Stimulated activated CD4-positive, alpha-beta T cell treated with anti-CD3 and anti-CD28 coated beads, TNF-alpha, amount 100 ng/mL, for 48 hours (primary cell): ENCODE measurements around the gene CACNA1C.

Experiments
- DNase-seq, 3 donors: peaks; one replicate each; pipeline ENCODE4 v3.0.0-alpha.2; 2020; ENCODE audit warnings: low read depth in 3 of 3

Gene CACNA1C

DNA sequence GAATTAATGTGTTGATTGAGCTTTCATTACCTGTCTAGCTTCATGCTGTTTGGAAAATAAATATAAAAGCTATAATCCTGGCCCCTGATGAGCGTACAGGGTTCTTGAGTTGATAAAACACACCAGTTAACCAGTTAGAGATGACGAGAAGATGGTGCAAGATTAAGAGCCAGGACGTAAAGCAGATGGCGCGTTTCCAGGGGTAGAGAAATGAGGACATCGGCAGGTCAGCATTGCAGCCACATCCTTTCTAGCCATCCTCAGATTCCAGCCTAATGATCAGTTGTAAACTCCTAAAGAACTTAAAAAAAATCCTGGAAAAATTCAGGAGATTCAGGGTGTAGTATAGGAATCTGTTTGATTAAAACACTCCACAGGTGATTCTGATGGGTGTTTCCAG lies 203.7 kb downstream of the CACNA1C start:
- no peak for DNase-seq

DNA sequence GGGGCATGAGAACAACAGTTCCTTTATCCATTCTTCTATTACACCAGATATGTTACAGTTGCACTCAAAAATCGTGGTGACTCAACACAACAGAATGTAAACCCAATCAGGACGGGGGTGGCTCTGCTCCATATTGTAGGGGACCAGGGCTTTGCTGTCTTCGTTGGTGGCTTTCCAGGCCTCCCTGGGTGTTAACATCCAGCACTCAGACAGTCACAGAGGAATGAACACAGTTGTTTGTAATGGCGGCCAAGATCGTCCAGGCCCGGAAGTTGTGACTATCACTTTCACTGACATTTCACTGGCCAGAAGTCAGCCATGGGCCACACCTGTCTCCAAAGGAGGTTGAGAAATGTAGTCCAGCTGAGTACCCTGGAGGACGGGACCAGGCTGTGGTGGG lies 204.1 kb downstream of the CACNA1C start:
- DNase-seq, result no peak

DNA sequence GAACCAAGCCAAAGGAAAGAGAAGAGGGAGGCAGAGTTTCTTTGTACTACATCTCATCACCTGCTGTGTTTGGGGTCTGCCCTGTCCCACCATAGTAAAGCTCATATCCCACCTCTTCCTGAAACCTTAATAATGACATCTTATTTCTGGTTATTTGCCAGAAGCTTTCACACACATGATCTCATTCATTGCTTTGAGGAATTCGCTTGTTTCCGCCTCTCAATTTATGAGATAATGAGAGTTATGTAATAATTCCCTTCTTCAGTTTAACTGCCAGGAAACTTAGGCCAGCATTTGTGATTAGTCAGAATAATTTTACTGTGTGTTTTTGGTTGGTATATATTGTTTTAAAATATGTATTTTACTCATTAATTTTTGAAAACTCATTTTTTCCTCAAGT lies 205.2 kb downstream of the CACNA1C start:
- DNase-seq, result no peak

DNA sequence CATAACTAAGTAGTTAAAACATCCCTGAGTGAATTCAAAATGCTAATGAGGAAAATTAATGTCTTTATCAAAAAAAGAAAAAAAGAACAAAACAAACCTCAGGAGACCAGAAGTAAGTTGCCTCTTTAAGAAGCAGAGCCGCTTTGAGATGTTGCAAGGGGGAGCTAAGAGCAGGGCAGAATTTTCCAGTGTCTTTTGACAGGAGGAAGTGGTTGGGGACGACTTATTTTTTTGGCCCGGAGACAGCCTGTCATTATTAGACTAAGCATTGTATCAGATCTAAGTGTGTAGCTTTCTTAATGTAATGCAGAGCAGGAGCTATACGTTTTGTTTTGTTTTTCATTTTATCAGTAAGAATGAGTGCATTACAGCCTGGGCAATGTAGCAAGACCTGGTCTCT lies 206.6 kb downstream of the CACNA1C start:
- no peak for DNase-seq

DNA sequence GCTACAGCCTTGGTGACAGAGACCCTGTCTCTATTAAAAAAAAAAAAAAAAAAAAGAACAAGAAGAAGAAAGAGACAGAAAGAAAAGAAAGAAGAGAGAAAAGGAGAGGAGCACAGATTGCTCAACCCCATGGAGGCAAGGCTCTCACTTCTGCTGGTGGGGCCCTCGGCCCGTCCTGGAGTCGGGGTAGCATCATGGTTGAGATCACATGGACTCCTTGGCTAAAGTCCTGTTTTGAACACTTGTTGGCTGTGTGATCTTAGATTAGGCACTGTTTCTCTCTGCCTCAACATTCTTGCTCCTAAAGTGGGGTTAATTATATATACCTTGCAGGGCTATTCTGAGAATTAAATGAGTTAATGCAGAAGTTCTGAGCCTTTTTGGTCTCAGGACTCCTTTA lies 207.7 kb downstream of the CACNA1C start:
- DNase-seq, result no peak

DNA sequence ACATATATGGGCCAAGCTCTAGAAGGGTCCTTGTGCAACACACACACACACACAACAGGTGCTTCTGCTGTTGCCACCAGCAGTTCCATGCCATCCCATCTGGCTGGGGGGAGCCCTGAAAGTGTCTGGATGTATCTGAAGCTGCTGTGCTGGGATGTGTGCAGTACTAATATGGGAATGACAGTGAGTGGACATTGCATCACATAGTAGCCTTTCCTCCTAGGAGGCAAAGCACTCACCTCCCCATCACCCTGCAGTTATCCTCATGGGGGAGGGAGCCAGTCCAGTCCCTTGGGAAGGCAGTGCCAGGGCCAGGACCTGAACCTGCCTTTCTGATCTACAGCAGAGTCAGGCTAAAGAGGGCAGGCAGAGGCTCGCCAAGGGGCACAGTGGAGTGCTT lies 208.9 kb downstream of the CACNA1C start:
- DNase-seq, result no peak

DNA sequence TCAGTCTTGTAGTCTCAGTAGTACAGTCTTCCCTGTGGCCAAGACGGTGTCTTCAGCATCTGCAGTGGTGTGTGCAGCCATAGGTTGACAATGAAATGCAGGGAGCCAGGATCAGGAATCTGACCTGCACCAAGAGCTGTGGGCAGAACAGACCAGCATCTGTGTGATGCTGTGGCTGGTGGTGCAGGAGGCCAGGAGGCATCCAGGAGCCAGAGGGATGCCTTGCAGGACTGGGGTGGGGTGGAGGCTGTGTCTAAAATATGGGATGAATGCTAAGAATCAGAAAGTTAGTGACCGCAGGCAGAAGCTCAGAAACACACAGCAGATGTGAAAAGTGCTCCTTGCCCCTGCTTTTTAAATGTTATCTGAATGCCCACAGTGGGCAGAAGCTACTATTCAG lies 209.7 kb downstream of the CACNA1C start:
- DNase-seq, result no peak

DNA sequence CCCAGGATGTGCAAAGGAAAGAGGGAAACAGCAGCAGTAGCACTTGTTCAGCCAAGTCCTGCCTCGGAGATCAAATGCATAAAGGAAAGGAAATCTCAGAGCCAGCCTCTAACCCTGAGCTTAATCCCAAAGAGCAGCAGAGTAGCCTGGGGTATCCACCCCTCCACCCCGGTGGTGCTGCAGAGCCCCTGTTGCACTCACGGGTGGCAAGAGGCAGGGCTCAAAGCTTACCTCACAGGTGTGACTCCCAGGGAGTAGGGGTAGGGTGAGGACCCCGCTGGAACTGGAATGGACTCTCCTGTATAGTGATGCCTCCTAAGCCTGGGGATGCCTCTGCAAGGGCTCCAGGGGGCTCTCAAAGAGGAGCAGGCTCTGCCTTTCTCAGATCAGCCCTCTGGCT lies 211.1 kb downstream of the CACNA1C start:
- no peak for DNase-seq

DNA sequence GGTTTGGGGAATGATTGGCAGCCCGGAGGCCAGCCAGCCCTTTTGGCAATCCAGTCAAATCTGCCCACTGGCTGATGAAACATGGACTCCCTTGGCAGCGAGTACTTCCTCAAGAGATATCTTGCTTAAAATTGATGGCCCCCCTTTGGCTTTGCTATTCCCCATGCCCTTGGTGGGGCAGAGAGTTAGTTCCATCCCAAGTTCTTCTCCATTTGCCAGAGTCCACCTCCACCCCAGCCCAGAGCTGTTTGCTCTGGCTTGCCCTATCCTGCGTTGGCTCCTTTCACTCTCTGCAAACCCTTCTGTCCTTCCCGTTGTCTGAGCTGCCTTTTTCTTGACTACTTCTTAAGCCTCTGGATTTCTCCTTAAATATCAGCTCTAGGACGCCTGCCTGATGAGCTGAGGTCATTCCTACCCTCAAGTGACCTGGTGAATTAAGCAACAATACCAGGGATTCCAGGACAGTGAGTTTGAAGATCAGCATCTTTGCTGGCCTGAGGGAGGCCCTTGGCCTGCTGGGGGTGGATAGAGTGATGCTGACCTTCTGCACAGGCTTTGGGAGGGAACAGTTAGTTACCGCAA lies 212.0 kb downstream of the CACNA1C start:
- no peak for DNase-seq

DNA sequence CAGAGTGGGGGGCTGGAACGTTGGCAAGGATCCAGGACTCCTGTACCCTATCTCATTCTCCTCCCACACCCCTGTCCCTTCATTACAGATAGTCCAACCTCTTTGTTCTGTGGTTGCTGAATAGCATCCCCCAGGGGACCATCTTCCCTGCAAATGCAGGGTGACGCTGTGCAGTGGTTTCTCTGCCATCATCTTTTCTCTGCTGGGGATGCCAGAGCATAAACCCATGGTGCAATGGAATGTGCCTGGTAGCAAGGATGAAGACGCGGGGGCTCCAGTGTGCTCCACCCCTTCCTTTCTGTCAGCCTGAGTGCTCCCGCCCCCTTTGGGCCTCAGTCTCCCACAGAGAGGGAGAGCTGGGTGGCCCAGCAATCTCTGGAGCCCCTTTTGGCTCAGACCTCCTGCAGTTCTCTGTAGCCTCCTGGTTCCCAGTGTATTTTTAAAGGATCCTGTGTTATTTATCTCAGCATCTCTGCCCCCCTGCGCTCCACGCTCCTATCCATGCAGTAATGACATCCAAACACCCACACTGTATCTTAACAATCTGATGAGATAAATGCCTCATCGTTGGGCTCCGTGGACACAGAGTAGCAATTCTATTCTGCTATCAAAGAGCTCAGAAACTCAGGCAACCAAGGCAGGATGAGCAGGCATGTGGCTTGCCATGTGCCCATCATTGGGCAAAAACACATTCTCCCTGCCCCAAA lies 212.8 kb downstream of the CACNA1C start:
- no peak for DNase-seq

DNA sequence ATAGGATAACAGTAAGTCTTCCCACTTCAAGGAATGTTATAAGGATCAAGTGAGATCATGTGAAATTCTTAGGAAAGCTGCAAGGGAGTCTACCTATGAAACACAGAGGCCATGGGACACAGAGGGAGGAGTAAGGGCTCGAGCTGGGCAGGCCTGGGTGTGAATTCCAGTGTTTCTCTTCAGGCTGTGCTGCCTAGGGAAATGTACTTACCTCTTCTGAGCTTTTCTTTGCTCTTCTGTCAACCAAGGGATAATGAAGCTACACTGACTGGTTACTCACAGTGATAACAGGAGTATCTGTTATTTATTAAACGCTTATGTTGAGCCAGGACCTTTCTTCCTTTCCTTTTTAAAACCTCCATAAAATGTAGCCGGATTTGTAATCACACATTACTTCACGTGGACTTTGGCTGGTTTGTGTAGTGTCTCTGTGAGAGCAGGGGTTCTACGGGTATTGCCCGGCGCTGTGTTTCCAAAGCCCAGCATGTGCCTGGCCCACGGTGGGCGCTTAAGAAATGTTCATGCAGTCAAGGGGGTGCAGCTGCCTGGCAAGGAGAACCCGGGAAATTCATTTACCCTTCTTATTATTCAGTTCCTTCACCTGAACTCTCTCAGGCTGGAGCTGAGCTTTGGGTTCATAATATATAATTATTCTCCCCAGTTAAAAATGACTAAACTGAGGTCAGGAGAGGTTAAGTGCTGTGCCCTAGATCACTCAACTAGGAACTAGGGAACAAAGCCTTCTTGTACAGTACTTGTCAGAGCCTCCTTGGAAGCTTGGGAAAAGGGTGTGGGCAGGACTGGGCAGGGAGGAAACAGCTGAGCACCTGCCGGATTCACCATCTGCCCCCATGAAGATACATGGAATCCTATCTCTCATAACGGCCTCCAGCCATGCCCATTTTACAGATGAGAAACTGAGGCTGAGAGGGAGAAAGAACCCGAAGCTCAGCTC lies 214.2 kb downstream of the CACNA1C start:
- no peak for DNase-seq

DNA sequence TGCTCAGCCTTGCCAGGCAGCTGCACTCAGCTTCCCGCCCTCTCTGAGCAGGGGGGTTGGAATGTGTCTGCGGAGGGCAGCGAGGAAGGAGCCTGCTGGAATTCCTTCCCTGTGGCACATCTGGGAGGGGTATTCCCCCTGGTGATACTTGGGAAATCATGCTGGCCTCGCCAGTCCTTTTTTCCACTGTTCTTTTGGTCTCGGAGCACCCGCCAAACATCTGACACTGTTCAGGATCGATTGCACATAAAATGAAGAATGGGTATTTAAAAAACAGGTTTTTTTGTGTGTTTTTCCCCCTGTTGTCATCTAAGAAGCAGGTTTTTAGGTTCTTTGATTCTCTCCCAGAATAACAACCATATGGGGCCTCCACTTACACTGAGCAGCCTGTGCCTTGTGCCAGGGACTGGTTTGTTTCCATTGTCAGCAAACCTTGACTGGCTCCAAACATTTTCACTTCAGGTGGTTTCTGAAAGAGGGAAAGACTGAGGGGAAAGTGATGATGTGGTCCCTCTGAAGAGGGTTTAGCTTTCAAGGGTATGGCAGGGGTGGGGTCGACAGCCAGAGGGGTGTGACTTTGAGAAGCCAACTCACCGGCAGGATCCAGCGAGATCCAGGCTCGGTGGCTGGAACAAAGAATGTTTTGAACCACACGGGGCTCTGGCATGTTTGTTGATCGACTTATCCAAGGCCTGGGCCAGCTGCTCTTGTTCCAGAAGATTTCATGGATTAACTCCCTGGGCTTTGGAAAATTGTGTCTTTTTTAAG lies 215.1 kb downstream of the CACNA1C start:
- DNase-seq, result no peak

DNA sequence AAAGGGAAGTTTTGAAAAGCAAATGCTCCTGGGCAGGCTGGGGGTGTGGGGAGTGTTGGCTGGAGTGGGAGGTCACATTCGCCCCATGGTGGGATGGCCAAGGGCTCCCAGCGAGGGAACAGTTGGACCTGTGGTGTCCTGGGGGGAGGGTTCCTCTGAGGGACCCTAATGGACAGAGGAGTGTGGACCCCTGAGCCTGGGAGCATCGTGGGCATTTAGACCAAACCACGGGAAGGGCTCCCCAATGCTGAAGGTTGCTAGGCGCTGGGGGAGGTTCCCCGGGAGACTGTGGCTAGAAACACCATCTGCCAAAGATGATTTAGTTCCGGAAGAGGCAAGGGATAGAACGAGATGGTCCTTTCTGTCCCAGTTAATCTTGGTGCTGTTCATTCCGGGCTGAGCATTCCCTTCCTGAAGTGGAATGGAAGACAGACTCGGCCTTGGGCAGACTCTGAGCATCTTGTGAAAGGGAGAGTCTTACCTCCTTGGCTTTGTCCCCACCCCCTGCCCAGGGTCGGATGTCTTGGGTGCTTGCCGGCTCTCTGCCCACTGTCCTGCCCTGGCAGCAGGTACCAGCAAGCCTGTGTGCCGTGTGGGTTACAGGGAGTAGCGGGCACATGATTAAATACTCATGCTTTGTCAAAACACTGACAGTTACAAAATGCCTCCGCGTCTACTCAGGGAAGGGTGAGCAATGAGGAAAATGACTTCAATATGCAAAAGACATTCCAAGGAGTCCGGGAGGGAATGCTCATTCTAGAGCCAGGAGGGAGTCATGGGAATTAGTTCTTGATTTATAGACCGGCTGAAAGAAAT lies 215.9 kb downstream of the CACNA1C start:
- DNase-seq, result no peak

DNA sequence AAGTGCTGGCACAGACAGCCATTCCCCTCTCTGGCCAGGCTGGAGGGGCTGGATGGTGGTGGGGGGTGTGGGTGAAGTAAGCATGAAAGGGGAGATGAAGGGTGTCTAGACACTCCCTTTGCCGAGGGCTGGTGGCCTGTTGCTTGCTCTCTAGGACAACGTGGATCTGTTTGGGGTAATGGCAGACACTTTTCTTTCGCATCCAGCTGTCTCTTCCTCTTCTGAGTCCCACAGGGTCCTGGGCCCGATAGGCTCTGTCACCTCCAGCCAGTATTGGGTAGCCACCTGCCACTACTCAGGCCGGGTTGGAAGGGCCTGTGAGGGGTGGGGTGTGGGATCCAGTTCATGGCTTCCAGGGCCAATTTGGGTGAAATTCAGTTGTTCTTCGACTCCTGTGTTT lies 218.1 kb downstream of the CACNA1C start:
- no peak for DNase-seq

DNA sequence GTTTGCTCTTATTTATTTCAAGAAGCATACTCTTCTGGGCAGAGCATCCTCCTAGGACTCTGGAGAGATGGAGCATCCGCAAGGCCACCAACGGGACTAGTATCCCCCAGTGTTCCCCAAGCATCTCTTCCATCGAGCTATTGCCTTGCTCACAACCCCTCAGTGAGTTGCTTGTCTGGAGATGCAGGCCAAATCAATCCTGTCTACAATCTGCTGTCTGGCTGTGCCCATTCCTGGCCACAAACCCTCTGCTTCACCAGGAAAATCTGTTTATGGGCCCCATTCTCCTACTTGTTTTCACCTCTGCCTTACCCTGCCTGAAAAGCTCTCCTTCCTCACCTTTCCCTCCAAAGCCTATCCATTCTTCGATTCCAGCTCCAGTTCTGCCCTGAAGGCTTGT lies 219.2 kb downstream of the CACNA1C start:
- DNase-seq, result no peak

DNA sequence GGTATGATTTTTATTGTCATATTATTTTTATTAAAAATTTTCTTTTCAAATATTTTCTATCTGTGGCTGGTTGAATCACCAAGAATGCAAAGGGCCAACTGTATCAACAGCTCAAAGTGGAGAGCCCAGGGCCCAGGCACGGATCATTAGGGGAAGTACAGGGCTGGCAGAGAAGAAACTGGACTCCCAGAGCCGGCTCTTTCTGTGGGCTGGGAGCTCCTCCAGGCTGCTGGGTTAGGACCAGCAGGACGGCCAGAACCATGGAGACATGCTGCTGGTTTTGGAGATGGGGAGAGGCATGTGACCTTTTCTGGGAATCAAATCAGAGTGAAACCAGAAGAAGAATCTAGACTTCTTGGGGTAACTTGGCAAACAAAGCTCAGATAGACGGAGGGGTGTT lies 220.5 kb downstream of the CACNA1C start:
- no peak for DNase-seq

DNA sequence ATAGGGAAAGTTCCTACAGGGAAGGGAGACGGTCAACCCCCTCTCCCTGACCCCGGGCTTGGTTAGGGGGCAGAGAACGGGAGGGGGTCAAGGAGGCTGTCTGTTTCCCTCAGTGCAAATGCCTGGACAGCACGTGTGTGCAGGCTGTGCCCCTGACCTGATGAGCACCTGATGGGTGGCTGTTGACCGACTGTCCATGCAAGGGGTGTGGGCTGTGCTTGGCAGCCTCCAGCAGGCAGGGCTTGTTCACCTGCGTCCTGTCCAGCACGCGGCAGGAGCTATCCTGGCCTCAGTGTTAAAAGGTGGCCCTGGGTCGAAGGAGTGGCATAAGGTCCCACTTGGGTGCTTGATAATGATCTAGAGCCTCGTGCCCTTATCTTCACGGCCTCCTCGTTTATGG lies 221.0 kb downstream of the CACNA1C start:
- DNase-seq, result no peak

DNA sequence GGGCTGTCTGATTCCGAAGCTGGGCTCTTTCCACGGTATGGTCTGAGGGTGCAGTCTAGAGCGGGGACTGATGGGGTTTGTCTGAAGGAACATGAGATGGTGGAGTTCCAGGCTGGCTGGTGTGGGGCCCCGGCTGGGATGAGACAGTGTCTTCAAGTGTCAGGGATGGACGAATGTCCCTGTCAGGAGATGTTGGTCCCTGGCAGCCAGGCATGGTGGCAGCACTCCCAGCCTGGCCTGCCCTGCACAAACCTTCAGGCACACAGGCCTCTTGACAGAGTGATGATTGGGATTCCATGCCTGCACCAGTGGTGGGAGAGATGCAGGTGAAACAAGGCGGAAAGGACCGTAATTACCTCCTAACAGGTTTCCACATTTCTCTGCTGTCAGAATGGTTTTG lies 221.9 kb downstream of the CACNA1C start:
- DNase-seq, result no peak

DNA sequence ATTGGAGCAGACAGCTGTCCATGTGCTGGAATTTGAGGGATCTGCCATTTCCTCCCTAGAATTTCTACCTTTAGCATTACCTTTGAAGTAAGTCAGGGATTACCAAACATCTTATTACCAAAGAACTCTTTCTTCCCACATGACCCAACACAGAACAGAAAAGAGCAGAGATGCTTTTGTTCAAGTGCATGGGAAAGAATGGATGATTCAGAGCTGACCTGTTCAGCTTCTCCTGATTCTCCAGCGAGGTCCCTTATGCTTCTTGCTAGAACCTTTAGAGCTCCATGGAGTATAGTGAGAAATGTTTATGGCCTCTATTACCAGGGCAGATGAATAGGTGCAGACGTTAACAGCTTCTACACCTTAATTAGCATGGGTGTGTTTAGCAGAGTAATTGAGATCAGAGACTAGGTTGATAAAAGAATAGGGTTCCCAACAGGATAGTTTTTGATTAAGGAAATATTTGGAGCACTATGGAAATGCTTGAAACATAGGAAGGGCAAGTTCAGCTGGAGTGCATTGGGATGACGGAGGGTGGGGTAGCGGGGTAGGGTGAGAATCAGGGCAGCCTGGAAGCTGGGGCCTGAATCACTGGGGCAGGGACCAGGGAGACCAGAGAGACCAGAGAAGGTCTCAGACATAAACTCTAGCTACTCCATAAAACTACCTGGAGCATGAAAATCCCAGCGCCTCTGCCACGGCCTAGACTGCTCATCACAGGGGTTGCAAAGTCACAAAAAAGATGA lies 223.7 kb downstream of the CACNA1C start:
- no peak for DNase-seq

DNA sequence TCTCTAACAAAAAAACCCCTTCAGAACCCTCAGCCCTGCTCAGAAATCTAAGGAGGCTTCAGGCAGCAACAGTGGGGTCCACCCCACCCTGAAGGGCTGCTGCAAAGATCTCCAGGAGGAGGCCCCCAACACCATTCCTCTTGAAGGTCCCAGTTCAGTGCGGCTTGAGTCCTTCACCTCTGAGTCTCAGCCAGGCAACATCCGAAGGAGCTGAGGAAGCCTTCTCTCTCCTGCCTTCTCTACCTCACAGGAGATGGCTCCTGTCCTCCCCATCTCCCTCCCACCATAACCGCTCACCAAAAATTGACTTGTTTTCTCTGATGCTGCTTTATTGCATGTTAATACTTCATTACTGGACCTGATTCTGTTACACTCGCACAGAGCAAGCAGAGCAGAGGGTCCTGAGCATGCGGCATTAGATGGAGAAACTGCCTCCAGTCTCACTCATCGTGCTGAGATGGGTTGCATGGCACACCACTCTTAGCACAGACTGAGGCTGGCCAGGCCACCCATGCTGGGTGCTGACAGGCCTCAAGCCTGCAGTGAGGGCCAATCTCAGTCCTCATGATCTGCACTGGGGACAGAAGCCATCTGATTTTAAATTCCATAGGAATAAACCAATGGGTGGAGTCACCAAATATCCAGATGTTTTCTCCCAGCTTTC lies 224.8 kb downstream of the CACNA1C start:
- DNase-seq, result no peak
